GM19452 (cell line): ENCODE data around the gene PLA2G6.

Source experiments
- ATAC-seq: cut with Tn5 transposase; IDR thresholded peaks from one replicate; pipeline ENCODE4 v1.9.1; 2021; ENCODE audit not compliant: unreplicated experiment

PLA2G6 gene

DNA sequence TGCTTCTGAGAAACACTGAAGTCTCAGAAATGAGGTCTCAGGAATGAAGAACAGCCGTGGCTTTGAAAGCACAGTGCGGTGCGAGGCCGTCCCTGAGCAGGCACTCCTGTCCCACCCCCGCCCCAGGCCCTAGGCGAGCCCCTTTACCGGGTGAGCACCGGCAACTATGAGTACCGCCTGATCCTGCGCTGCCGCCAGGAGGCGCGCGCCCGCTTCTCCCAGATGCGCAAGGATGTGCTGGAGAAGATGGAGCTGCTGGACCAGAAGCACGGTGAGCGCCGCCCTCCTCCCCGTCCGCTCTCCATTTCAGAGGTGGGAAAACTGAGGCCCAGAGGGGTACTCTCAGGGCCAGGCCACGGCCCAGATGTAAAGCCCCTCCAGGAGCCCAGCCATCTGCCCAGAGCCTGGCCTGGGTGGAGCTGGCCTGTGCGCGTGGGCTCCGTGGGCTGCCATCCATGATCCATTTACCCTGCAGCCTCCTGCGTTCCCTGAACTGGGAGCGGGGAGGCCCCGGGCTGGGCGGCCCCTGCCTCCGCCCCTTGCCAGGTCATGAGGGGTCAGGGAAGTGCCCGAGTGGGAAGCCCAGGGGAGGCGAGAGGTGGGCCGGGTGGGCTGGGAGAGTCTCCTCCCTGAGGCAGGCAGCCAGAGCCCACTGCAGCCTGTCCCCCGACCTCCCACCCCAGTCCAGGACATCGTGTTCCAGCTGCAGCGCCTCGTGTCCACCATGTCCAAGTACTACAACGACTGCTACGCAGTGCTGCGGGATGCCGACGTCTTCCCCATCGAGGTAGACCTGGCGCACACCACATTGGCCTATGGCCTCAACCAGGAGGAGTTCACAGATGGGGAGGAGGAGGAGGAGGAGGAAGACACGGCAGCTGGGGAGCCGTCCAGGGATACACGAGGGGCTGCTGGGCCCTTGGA is 107.2 kb downstream of the PLA2G6 start:
- ATAC-seq: no peak

DNA sequence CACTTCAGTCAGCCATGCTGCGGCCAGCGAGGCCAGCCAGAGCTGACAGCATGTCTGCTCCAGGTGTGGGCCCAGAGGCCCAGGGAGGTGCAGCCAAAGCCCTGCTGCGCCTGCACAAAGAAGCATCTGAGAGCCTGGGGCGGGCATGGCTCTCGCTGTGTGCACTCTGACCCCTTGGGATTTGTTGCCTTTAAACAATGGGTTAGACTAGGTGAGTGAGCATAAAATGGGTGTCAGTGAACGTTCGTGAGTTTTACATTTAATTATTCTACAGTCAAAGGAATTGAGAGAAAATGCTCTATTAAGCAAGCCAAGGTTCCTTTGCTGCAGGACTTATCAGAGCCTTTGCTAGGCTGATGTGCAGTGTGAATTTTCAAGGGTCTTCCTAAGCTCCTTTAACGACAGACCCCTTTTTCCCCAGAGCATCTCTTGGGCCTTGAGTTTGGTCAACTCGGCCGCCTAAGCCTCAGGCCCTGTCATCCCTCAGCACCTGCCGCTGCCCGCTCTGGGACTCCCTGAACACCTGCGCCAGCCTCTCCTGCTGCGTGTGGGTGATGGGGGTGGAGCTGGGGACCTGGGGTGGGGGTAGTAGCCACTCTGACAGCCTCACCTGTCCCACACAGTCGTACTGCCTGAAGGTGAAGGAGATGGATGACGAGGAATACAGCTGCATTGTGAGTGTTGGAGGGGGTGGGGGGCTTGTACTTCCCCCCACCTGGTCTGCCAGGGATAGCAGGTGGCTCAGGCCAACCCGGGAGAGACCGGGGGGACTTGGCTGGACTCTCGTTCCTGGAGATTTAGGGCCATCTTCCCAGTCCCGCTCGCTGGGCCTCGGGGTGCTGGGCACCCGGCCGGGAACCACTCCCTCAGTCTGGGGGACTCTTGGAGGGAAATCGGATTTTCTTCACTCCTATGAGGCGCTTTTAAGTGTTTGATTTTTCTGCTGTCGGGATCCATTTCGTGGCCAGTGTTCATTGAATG is 108.2 kb downstream of the PLA2G6 start:
- ATAC-seq: no peak

DNA sequence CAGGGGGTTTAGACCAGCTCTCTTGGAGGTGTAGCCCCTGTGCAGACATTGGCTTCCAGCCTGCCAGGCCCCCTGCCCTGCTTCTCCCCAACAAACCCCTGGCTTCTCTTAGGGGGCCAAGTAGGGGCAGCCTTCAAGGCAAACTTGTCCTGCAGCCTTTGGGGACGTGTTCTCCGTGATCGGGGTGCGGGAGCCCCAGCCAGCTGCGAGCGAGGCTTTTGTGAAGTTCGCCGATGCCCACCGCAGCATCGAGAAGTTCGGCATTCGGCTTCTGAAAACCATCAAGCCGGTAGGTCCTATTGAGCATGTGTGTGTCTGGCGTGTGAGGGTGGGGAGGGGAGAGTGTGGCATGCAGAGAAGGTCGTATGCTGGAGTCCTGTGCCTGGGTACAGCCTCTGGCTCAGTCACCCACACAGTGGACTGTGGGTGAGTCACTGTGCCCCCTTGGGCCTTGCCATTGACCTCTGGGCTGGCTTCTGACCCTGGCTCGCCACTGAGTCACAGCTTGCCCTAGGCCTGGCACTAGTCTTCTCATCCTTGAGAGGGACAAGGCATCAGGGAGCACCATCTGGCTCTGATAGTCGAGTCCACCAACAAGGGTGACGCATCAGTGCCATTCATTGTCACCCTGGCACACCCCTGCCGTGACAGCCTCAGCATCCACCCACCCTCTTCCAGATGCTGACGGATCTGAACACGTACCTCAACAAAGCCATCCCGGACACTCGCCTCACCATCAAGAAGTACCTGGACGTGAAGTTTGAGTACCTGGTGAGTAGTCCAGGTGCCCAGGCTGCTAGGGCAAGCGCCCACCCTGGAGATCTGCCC is 109.1 kb downstream of the PLA2G6 start:
- no peak for ATAC-seq

DNA sequence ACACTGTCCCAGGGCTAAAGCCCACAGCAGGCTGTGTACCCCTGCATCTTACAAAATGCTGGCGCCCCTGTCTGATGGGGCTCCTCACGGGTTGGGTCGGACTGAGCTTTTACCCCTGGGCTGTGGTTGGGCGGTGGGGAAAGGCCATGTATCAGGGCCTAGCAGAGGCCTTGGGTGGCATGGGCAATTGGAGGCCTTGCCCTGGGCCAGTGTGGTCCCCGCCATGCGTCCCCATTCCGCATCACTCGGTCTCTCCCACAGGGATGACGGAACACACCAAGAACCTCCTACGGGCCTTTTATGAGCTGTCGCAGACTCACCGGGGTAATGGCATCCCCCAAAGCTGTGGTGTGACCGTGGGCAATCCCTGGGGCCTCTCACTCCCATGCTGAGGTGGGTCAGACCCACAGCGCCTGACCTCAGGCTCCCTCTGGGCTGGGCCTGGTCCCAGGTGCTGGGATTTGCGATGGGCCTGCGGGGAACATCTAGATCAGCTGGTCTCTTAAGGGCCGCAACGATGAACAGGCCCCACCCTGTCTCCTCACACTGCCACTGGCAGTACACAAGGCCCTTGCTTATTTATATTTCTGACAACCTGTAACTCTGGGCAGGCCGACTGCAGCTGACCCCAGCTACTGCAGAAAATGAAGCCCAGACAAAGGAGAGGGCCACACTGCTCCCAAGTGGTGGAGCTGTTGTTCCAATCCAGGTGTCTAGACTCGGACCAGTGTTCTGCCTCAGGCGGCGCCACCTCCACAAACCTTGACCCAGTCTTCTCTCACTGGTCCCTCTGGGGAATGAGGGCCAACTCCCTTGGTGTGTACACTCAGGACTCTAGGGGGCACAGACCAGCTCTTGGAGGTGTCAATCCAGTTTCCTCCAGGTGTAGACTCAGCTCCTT is 110.0 kb downstream of the PLA2G6 start:
- no peak for ATAC-seq

DNA sequence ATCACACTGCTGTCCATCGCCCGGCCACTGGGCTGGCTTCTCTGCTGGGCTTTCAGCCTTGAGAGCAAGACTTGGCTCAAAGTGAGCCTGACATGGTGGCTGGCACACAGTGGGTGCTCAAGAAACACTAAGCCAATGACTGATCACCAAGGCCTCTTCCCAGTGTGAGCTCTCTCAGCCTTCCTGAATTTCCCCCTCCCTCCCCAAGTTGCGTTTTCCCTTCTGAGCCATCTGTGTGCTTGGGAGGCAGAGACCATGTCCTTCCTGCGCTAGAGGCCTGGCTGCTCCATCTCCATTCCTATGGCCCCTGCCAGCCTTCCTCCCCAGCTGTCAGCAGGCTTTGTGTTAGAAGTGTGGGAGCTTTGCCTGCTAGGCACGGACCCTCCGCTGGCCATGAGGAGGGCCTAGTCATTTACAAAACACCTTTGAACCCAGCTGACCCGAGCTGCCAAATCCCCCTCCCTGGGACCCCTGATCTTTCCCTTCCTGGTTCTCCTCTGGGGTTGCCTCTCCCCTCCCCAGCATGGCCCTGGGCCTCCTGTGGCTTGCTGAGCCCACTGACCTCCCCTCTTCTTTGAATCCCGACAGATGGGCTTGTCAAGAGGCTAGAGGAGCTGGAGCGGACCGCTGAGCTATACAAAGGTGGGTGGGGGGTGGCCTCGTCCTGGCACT is 111.2 kb downstream of the PLA2G6 start:
- no peak for ATAC-seq

DNA sequence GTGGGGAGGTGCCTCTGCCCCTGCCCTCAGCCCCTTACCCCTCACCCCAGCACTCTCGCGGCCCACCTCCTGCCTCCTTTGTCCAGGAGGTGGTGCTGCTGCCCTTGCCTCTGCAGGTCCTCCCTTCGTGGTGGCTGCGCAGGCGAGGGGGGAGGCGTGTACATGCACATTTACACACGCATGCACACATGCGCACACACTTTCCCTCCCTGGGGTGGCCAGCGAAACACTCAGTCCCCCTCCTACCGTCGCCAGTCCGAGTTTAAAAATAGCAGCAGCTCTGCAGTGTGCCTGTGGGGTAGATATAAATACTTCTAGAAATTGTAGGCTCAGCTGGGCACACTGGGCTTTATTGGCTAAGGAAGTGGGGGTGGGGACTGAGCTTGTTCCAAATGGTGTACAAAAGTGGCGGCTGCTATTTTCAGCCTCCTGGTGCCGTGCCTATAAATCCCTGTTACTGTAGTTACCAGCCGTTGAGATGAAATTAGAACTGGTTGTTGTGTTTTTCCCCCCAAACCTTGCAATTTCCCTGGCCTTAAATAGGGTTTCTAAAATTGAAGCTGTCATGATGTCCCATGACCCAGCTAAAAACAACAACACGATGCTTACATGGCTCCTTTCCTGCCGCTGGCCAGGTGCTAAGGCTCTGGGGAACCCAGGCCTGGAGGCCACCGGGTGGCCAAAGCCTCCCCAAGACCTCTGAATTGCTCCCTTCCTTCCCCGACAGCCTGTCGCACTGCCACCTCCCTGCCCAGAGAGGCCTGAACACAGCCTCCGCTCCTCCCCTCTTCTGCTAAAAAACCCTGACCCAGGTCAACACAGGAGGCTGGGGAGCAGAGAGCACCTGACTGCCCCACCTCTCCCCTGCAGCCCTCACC is 112.0 kb downstream of the PLA2G6 start:
- no peak for ATAC-seq

DNA sequence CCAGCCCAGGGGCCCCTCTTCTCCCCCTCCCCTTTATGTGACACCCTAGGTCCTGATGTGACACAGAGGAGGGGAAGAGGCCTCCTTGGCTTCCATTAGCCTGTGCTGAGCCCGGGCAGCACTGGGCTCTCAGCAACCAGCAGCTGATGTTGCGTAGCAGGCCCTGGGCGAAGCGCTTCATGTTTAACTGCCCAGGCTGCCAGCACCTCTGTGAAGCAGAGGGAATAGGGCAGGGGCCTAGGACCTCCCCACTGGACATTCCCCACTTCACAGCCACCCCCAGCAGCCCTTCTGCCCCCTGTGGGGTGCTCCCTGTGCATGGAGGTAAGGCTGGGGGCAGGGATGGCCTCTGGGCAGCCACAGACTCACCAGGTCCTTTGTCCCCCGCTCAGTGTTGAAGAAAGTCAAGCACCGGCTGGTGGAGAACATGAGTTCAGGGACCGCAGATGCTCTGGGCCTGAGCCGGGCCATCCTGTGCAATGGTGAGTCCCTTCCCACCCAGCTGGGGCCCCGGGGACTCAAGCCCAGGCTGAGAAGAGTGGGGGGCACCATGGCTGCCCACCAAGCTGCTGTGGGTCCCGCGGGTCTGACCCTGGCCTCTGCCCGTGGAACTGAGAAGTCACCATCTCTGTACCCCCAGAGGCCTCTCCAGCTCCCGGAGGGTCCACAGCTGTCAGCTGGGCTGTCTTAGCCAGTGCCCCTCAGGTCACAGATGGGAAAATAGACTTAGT is 112.8 kb downstream of the PLA2G6 start:
- no peak for ATAC-seq

DNA sequence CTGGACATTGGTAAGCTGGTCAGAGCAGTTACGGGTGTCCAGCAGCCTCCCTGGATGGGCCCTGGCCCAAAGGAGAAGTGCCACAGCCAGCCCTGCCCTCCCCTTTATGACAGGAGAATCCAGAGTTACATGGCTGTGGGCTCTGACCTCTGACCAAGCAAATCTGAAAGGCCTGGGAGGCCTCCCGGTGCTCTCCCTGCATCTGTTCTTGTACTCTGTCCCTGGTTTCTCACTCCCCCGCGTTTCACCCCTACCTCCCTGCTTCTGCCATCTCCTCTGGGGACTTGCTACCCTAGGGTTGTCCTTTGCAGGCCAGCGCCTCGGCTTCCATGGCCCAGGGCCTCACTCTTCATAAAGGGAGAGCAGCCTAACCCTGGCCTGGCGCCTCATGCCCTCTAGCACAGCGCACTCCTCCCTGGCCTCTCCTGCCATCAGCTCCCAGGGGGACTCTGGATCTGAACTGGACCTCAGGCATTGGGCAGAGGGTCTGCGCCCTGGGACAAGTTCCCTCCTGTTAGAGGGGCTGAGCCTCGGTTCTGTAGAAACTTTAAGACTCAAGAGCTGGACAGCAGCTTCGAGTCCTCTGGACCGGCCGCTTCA is 113.8 kb downstream of the PLA2G6 start:
- no peak for ATAC-seq

DNA sequence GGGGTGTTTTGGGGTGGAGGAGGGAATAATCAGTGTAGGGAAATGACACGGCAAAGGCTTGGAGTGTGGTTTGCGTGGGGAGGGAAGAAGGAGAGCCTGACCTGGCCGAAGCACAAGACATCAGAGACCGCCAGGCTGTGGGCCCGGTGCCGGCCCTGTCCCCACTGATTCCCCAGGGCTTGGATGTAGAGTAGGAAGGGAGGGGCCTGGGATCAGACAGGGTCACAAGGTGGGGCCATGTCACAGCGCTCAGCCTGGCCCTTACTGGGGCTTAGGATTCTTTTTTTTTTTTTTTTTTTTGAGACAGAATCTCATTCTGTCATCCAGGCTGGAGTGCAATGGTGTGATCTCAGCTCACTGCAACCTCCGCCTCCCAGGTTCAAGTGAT is 114.6 kb downstream of the PLA2G6 start:
- ATAC-seq: no peak

DNA sequence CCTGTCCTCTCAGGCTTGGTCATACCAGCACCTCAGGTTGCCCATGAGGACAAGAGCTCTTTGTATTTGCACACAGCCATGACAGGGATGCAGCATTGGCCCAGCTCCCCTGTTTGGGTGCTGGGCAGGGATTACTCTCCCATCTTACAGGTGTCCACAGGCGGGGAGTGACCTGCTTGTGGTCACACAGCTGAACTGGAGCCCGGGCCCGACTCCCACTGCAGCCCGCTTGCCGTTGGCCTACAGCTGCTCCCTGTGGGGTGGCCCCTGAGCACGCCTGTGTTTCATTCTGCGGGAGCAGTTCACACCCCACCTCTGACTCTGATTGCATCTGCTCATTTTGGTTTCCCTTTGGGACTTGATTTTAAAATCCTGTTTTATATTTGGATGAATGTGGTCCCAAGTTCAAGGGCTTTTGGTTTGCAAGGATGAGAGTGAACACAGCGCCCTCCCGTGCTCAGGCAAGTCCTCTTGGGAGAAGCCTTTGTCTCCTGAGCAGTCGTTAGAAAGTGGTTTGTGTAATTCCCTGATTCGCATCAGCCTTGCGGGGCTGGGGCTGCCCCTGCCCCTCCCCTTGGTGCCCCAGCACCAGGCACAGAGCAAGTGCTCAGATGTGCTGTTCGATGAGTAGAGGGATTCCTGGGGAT is 115.1 kb downstream of the PLA2G6 start:
- no peak for ATAC-seq

DNA sequence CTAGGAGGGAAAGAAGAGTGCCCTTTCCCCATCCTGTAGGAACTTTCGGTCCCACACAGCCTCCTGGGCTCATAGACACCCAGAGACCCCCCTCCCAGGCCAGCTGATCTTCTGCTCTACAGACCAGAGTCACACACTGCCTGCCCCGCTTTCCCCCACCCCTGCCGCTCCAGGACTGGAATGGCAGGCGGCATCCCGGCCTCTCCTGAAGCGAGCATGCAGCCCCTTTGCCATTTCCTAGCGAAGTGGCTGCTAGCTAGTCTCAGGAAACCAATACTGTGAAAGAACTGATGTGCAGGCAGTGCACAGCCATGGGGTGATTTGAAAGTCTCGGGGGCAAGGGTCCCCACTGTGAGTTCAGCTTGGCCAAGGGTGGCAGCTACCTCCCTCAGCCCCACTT is 116.1 kb downstream of the PLA2G6 start:
- no peak for ATAC-seq

DNA sequence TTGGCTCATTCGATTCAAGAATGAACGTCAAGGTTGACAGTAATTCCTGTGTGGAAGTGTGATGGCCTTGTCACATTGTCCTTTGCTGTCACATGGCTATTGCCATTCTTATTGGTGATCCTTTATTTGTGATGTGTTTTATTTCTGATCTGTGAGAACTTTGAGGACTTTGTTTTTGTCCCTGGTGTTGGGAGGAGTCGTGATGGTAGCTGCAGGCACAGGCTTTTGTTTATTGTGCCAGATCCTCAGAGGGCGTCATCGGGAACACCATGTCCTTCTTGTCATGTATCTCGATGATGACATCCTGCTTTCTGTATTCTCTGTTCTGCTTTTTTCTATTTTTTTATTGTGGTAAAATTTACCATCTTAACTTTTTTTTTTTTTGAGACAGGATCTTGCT is 118.8 kb downstream of the PLA2G6 start:
- ATAC-seq: no peak
